GM19193 (cell line): ENCODE measurements around the gene INHBC.

Source experiments
- POLR2A ChIP-seq: IDR thresholded peaks from 4 replicates; pipeline ENCODE4 v1.6.1; 2011; ENCODE audit not compliant: insufficient read depth, insufficient read length; ENCODE audit errors: extremely low read depth

INHBC gene

GRCh38 chr12:57470970-57471656 lies 36.5 kb downstream of the INHBC start:
- TF ChIP-seq POLR2A, result peak; percentile 34

GRCh38 chr12:57471661-57472060 lies 37.1 kb downstream of the INHBC start:
- TF ChIP-seq POLR2A, result no peak

- TF ChIP-seq POLR2A, result no peak
These were observed 37.8 kb downstream of the INHBC start for GRCh38 chr12:57472391-57472790.

GRCh38 chr12:57473392-57473791 lies 38.8 kb downstream of the INHBC start:
- TF ChIP-seq POLR2A, result no peak

- TF ChIP-seq POLR2A, result no peak
These were observed 39.3 kb downstream of the INHBC start for GRCh38 chr12:57473886-57474285.

- no peak for TF ChIP-seq POLR2A
These were observed 39.8 kb downstream of the INHBC start for GRCh38 chr12:57474430-57474829.

GRCh38 chr12:57474862-57475261 lies 40.3 kb downstream of the INHBC start:
- no peak for TF ChIP-seq POLR2A

- no peak for TF ChIP-seq POLR2A
These were observed 40.9 kb downstream of the INHBC start for GRCh38 chr12:57475271-57476161.

- peak; percentile 57 for TF ChIP-seq POLR2A
These were observed 41.8 kb downstream of the INHBC start for GRCh38 chr12:57476162-57476992.

- TF ChIP-seq POLR2A, result no peak
These were observed 42.6 kb downstream of the INHBC start for GRCh38 chr12:57476993-57477709.

GRCh38 chr12:57477710-57478681 lies 43.4 kb downstream of the INHBC start:
- TF ChIP-seq POLR2A, result peak; percentile 61

GRCh38 chr12:57479043-57479375 lies 44.4 kb downstream of the INHBC start:
- no peak for TF ChIP-seq POLR2A

- TF ChIP-seq POLR2A, result peak; percentile 49
These were observed 45.0 kb downstream of the INHBC start, which contains the start of gene ARHGAP9 for GRCh38 chr12:57479376-57480115. Gene ARHGAP9 (minus strand): TSS chr12:57479866. CDS start chr12:57479406, 460 bp downstream.
